Muscle layer of colon (tissue), 2 donors: ENCODE results near the gene HAND2.

Experiments used
- H3K27ac ChIP-seq: one replicate; pipeline ENCODE4 v1.7.0; 2013; ENCODE audit warnings: low read depth, mild to moderate bottlenecking, low read length, moderate library complexity
- H3K27me3 ChIP-seq, 2 donors: one replicate each; pipeline ENCODE4 v1.7.0; 2013; ENCODE audit warnings: low read length in 2 of 2, mild to moderate bottlenecking in 2 of 2; ENCODE audit not compliant: insufficient read depth in 2 of 2, control insufficient read depth in 1 of 2
- H3K36me3 ChIP-seq: one replicate; pipeline ENCODE4 v1.7.0; 2013; ENCODE audit warnings: mild to moderate bottlenecking, low read length; ENCODE audit not compliant: insufficient read depth
- H3K4me1 ChIP-seq: one replicate; pipeline ENCODE4 v1.7.0; 2013; ENCODE audit warnings: mild to moderate bottlenecking, low read length; ENCODE audit not compliant: insufficient read depth
- H3K4me3 ChIP-seq, 2 donors: one replicate each; pipeline ENCODE4 v1.7.0; 2013; ENCODE audit warnings: low read length in 2 of 2, low read depth in 1 of 2, mild to moderate bottlenecking in 1 of 2, moderate library complexity in 1 of 2
- H3K9ac ChIP-seq: one replicate; pipeline ENCODE4 v1.7.0; 2013; ENCODE audit warnings: low read length
- H3K9me3 ChIP-seq: one replicate; pipeline ENCODE4 v1.7.0; 2013; ENCODE audit warnings: mild to moderate bottlenecking, low read length
- donor health status: abdominal sarcoma.
- donor health status: Adenocarcinoma of cecum.

The HAND2 gene

DNA sequence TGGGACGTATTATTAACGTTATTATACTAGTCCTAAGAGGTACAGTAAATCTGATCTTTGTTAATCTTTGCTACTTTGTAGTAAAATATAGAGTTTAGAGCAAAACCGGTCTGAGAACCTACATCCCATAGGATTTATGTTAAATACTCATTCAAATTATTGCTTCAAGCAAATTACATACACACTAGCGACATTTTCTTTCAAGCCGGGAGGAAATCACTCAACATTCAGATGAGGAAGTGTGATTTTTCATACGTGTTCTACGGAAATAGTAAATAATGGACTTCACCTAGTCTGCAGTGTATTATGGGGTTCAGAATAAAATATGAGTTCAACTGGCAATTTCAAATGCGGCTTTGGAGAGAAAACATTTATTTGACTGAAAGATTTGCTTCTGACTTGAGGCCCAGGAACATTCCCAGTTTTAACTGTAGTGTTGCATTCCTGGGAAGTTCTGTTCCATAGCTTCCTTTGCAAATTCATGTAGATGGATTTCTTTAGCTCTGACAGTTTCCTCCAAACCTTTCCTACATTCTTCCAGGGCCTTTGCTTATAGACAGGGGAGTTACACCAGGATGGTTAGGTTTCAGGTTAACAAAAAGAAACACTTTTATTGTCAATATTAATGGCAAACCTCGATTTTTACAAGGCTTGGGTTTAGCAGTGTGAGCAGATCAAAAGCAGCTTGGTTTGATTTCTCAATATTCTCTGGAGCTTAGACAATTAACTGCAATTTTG, 5.3 kb upstream of the HAND2 start:
- H3K36me3 ChIP-seq: peaks cover 9% of the 10 kb centered on the region
- no peaks in the 10 kb centered on the region for H3K9me3 ChIP-seq
- H3K4me3 ChIP-seq: peak overlapping the region in 1 of 2 donors; percentile 33
- peak overlapping the region; percentile 26 for H3K9ac ChIP-seq
- H3K4me1 ChIP-seq: peaks cover 58% of the 10 kb centered on the region
- peak overlapping the region; percentile 35 for H3K27ac ChIP-seq
- H3K27me3 ChIP-seq: peaks cover 0 to 5% of the 10 kb centered on the region in 2 donors

DNA sequence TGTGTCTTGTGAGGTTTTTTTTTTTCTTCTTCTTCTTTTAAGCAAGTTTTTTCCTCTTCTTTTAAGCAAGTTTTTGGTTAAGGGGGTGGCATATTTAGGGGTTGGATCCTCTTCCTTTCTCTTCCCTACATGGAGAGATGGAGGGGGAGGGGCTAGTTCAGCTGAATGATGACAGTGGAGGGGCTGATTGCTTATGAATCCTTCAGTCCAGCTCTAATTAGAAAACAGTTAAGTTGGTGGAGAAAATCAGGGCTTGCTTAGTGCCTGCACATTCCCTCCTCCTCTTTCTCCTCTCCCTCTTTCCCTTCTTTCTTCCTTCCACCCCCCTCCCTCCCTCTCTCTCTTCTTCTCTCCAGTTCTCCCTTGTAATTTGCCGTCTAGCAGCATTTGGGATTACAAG, 4.4 kb upstream of the HAND2 start:
- H3K4me1 ChIP-seq: peaks cover 49% of the 10 kb centered on the region
- H3K27ac ChIP-seq: peak overlapping the region; percentile 35
- no peaks in the 10 kb centered on the region for H3K9me3 ChIP-seq
- H3K27me3 ChIP-seq: peaks cover 0 to 8% of the 10 kb centered on the region in 2 donors
- H3K36me3 ChIP-seq: peaks cover 9% of the 10 kb centered on the region
- peak overlapping the region in 1 of 2 donors; percentile 33 for H3K4me3 ChIP-seq
- peak overlapping the region; percentile 36 for H3K9ac ChIP-seq

DNA sequence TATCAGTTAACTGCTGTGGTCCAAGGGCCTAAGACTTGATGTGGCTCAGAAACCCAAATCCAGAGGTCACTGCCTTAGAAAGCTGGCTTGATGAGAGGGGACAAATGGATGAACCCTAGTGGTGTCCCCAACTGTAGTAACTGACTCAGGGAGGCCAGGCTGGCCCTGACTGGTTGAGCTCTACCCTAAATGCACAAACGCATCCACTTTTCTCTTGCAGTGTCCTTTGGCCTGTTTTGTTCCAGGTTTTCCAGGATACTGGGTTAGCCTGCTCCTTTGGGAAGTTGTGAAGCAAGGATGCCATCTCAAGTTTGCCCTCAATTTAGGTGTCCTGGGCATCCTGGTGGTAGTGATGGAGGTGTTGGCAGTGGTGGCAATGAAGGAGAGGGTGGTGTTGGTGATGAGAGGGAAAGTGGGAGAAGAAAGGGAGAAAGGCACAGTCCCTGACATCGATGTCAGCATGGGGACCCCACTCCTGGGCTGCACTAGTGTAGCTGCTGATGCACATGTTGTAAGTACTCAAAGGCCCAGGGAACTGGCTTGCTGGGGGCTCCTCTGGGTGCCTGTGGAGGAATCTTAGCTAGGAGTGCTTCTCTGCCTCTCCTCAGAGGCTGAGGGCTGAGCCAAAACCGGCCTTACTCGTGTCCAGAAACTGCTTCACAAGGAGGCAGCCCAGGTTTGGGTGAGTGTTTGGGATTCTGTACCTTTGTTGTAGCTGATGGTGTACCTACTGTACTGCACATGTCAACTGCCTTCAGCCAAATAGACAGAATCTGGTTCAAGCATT, 2.9 kb upstream of the HAND2 start:
- Histone ChIP-seq H3K27ac (peak overlapping the region; percentile 67), H3K27me3 (peaks cover 0 to 8% of the 10 kb centered on the region in 2 donors), H3K4me1 (peaks cover 43% of the 10 kb centered on the region), H3K9me3 (no peaks in the 10 kb centered on the region), H3K36me3 (peaks cover 9% of the 10 kb centered on the region), H3K9ac (peak overlapping the region; percentile 36), H3K4me3 (peak overlapping the region; percentile 77 to 95)

DNA sequence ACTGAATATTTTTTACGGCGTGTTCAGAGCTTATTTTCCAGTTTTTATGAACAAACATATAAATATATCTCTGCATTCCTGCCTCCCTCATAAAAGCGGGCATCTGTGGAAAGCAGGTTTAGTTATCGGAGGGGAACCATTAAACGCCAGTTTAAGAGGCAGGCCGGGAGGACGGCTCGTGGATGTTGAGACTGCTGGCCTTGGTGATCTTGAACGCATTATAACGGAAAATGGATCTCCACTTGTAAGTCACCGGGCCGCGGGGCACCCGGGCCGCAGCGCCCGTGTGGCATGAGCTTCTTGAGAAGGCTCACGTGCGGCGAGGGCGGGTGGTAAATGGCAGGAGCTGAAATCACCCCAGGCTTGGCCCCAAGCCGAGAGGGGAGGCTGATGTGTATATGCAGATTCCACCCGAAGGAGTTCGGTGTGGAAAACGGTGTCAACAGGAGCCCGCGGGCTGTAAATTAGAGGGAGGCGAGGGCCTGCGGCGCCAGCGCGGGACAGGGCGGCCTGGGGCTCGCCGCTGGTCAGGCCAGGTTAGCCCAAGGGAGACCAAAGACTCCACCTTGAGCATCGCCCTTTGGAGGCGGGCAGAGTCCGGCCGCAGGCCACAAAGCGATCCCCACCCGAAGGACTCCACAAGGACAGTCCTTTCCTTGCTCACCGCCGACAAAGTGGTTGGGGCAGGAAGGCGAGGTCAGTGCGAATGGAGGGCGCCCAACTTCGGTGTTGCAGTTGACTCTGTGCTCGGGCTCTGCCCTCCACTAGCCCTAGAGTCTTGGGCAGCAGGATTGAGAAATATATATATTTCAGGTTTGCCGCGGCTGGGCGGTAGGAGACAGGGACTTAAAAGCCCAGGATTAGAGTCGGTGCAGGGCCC, 1.3 kb upstream of the HAND2 start:
- Histone ChIP-seq H3K9me3 (no peaks in the 10 kb centered on the region), H3K36me3 (peaks cover 16% of the 10 kb centered on the region), H3K4me1 (peaks cover 27% of the 10 kb centered on the region), H3K9ac (peak overlapping the region; percentile 71), H3K27ac (peak overlapping the region; percentile 84), H3K4me3 (peak overlapping the region; percentile 77 to 95), H3K27me3 (peaks cover 0 to 8% of the 10 kb centered on the region in 2 donors)

DNA sequence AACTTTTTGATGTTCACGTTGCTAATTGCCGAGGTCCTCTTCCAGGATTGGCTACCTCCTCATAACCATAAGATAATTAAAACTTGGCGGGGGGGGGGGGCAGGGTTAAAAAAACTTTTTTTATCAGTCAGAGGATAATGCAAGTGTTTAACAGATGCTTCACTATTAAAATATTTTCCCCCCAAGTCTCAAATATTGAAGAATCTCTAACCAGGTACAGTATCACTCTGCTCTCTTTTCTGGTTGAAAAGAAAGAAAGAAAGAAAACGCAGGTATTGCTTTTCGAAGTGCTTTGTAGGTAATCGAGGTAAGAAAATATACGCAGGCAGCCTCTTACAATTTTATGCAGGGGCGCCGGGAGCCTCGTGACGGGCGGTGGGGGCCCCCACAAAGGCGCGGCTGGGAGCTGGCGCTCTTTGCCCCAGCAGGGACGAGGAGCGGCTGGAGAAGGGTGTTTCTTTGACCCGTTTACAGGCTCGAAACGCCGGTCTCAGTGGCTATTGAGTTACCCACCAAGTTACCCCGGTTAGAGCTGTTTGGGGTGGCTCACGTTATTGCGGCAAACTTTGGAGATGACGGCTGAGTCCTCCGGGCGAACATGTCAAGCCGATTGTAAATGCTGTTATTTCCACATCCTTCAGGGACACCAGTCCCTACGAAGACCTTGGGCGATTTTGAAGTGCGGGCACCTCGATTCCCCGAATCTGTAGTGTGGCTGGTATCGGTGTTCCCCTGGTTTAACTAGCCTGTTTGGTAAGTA, 477 bp upstream of the HAND2 start:
- Histone ChIP-seq H3K9ac (peak overlapping the region; percentile 71), H3K9me3 (no peaks in the 10 kb centered on the region), H3K27me3 (peaks cover 0 to 8% of the 10 kb centered on the region in 2 donors), H3K4me3 (peak overlapping the region; percentile 77 to 95), H3K27ac (peak overlapping the region; percentile 84), H3K36me3 (peaks cover 24% of the 10 kb centered on the region), H3K4me1 (peaks cover 21% of the 10 kb centered on the region)

DNA sequence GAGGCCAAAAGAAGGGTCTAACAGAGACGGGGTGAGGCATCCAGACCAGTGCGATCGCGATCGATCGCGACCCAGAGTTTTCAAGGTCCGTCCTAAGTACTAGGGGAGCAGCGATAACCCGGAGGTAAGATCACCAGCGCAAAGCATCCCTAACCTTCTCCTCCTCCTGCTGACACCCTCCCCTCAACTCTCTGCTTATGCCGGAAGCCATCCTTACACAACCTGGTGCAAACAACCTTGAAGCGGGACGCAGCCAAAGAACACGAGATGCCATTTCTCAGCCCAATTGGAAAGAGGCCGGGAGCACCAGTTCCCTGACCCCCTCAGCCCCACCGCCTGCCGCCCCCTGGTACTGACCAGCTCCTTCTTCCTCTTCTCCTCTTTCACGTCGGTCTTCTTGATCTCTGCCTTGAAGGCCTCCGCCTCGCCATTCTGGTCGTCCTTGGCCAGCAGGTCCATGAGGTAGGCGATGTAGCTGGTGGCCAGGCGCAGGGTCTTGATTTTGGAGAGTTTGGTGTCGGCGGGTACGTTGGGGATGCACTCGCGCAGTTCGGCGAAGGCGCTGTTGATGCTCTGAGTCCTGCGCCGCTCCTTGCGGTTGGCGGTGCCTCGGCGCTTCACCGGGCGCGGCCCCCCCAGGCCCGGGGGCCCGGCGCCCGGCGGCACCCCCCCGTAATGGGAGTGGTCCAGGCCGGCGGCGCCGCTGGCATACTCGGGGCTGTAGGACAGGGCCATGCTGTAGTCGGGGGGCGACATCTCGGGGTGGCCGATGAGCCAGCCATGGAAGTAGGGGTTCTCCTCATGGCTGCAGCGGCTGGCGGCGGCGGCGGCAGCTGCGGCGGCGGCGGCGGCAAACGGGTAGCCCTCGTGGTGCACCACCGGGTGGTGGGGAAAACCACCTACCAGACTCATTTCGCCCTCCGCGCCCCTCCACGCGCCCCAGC, 1.4 kb downstream of the HAND2 start:
- peaks cover 0 to 8% of the 10 kb centered on the region in 2 donors for H3K27me3 ChIP-seq
- H3K4me1 ChIP-seq: peaks cover 21% of the 10 kb centered on the region
- H3K36me3 ChIP-seq: peaks cover 43% of the 10 kb centered on the region
- peak overlapping the region; percentile 79 to 94 for H3K4me3 ChIP-seq
- peak overlapping the region; percentile 80 for H3K27ac ChIP-seq
- peak overlapping the region; percentile 99 for H3K9ac ChIP-seq
- H3K9me3 ChIP-seq: no peaks in the 10 kb centered on the region

DNA sequence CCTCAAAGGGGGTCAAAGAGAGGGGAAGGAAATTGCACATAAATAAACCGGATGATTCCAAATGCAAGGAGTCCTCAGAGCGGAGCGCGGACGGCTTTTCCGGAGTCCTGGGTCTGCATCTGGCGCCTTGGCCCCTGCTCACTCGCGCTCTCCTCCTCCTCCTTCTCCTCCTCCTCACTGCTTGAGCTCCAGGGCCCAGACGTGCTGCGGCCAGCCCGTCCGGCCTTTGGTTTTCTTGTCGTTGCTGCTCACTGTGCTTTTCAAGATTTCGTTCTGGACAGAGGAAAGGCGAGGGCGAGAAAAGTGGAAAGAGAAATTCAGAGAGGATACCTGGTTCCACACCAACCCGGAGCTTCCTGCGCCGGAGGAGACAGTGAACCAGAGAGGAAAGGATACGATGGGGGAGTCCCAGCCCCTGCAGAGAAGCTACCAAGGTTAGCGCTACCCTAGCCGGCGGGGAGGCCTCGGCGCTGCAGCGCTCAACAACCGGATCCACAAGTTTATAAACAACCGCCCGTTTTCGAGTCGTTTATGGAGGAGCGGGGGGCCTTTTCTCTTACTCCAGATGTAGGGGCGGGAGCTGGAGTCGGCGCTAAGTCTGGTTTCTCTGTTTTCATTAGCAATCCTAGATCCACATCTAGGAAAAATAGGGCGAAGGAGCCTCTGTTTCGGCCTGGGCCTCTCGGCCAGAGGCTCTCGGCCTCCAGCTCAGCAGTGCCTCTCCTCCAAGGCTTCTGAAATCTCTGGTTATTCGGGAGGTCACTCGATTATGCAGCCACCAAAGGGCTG, 2.7 kb downstream of the HAND2 start:
- Histone ChIP-seq H3K9ac (peak overlapping the region; percentile 99), H3K9me3 (no peaks in the 10 kb centered on the region), H3K27me3 (peaks cover 0 to 8% of the 10 kb centered on the region in 2 donors), H3K27ac (peak overlapping the region; percentile 80), H3K4me1 (peaks cover 16% of the 10 kb centered on the region), H3K36me3 (peaks cover 43% of the 10 kb centered on the region), H3K4me3 (peak overlapping the region; percentile 79 to 94)

DNA sequence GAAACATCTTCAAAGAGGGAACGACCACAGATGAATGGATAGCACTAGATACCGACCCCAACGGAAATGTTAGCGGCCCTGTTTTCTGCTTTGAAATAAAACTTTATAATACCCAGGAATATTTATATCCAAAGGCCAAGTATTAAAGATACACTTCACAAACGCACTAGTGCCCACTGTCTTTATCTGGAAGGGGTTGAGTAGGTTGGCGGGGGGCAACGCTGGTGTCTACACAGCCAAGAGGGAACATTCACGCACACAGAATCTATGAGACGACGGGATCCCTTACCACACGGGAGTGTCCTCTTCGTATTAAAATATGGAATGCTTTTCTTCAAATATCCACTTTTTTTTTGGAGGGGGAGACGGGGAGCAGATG, 3.3 kb downstream of the HAND2 start:
- H3K9ac ChIP-seq: peak overlapping the region; percentile 99
- peak overlapping the region; percentile 79 to 94 for H3K4me3 ChIP-seq
- peaks cover 0 to 11% of the 10 kb centered on the region in 2 donors for H3K27me3 ChIP-seq
- peak overlapping the region; percentile 80 for H3K27ac ChIP-seq
- peaks cover 43% of the 10 kb centered on the region for H3K36me3 ChIP-seq
- H3K9me3 ChIP-seq: no peaks in the 10 kb centered on the region
- peaks cover 16% of the 10 kb centered on the region for H3K4me1 ChIP-seq

DNA sequence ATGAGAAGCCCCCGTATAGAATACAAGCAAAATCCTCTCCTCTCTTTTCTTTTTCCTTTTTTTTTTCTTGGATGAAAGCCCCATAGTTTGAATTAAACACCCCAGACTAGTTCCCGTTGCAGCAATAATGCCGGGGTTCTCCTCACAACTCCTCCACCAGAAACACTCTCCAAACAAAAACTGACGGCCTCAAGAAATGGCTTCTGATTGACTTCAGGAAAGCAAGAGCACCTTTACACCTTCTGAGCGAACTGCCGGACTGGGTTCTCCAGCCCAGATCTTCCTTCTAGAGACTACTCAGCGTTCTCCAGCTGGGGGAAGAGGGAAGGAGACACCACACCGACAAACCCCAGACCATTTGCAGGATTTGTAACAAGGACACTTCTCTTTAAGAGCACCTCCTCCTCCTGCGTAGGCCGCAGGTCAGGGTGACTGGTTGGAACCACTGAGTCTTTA, 4.0 kb downstream of the HAND2 start:
- Histone ChIP-seq H3K27me3 (peaks cover 0 to 11% of the 10 kb centered on the region in 2 donors), H3K4me1 (peaks cover 23% of the 10 kb centered on the region), H3K9me3 (no peaks in the 10 kb centered on the region), H3K4me3 (peak overlapping the region; percentile 79 to 94), H3K36me3 (peaks cover 43% of the 10 kb centered on the region), H3K27ac (peak overlapping the region; percentile 80), H3K9ac (peak overlapping the region; percentile 99)
